CD4-positive, alpha-beta T cell (primary cell): Measurements from ENCODE around the gene RBM19. TPM values are rescaled to one million over a fixed set of nuclear protein-coding genes. Genes with fewer than 3 reads are reported as not detected.

Experiments used
- ATAC-seq: fragments of 200-7000 bp; cut with Tn5 transposase; one replicate; pipeline ENCODE4 v1.10.0; 2022; ENCODE audit warnings: mild to moderate bottlenecking; ENCODE audit not compliant: poor library complexity
- CTCF ChIA-PET: fragments of 350-600 bp; sonication (Branson Sonifier 250); formaldehyde crosslinking; loops from one replicate; lab custom pipeline; 2021; ENCODE audit warnings: antibody characterized with exemption, inconsistent platforms; lab: Charles Lee
- POLR2A ChIA-PET: fragments of 350-600 bp; sonication (Branson Sonifier 250); formaldehyde crosslinking; loops from one replicate; lab custom pipeline; 2021; ENCODE audit warnings: antibody characterized with exemption, inconsistent platforms; lab: Charles Lee
- DNase-seq, 14 experiments: peaks; one replicate each; pipeline ENCODE4 v3.0.0-alpha.2; 2013 to 2020; ENCODE audit warnings: mixed read lengths in 2 of 14
- H3K27ac ChIP-seq, 2 donors: one replicate each; pipeline versions ENCODE4 v1.5.1 to v1.7.0; 2013; ENCODE audit warnings: low read length in 2 of 2, low read depth in 1 of 2, mild to moderate bottlenecking in 1 of 2
- H3K27me3 ChIP-seq, 2 experiments: 1 replicate in 1 of 2; 2 replicates in 1 of 2; pipeline versions ENCODE4 v1.6.1 to v1.7.0; 2013; ENCODE audit warnings: low read length in 2 of 2, control low read depth in 1 of 2, mild to moderate bottlenecking in 1 of 2, moderate library complexity in 1 of 2; ENCODE audit not compliant: insufficient read depth in 2 of 2, control insufficient read depth in 1 of 2
- H3K36me3 ChIP-seq: one replicate; pipeline ENCODE4 v1.6.1; 2013; ENCODE audit warnings: low read length, control low read depth; ENCODE audit not compliant: insufficient read depth
- H3K4me1 ChIP-seq: one replicate; pipeline ENCODE4 v1.6.1; 2013; ENCODE audit warnings: low read length, control low read depth; ENCODE audit not compliant: insufficient read depth
- H3K4me3 ChIP-seq: one replicate; pipeline ENCODE4 v1.5.1; 2013; ENCODE audit warnings: mild to moderate bottlenecking, low read length, moderate library complexity
- H3K9me3 ChIP-seq, 2 experiments: 1 replicate in 1 of 2; 2 replicates in 1 of 2; pipeline versions ENCODE4 v1.6.1 to v1.7.0; 2013; ENCODE audit warnings: low read length in 2 of 2, mild to moderate bottlenecking in 2 of 2, control low read depth in 1 of 2, moderate library complexity in 1 of 2; ENCODE audit not compliant: control insufficient read depth in 1 of 2, insufficient read depth in 1 of 2
- H3K27ac Mint-ChIP-seq: one replicate; pipeline ENCODE4 v1.8.0; 2020; ENCODE audit warnings: mixed read lengths
- H3K27me3 Mint-ChIP-seq: one replicate; pipeline ENCODE4 v1.8.0; 2021; ENCODE audit warnings: mixed read lengths
- H3K36me3 Mint-ChIP-seq: one replicate; pipeline ENCODE4 v1.8.0; 2021; ENCODE audit warnings: low read depth, mixed read lengths
- H3K4me1 Mint-ChIP-seq: one replicate; pipeline ENCODE4 v1.8.0; 2021; ENCODE audit warnings: low read depth, mixed read lengths
- H3K4me3 Mint-ChIP-seq: one replicate; pipeline ENCODE4 v1.8.0; 2020; ENCODE audit warnings: mild to moderate bottlenecking, mixed read lengths
- H3K9me3 Mint-ChIP-seq: one replicate; pipeline ENCODE4 v1.8.0; 2020; ENCODE audit warnings: mixed read lengths
- CTCF ChIP-seq: fragments of 200-600 bp; IDR thresholded peaks from one replicate; pipeline ENCODE4 v1.8.0; 2022; ENCODE audit warnings: antibody characterized with exemption, mild to moderate bottlenecking
- intact Hi-C, 2 experiments: fragments of 100-400 bp; cut with DNase I in 1 of 2; cut with micrococcal nuclease in 1 of 2; formaldehyde crosslinking; loops; one replicate each; pipeline versions ENCODE4 v1.15.1 to v1.9.0; 2023 to 2025; cut with DNase I, micrococcal nuclease
- total RNA-seq, 174 experiments: library from RNA in 2 of 174; stranded (reverse) in 2 of 174; gene quantifications; one replicate each; pipeline ENCODE4 v1.2.3 and lab custom pipeline; 2021 to 2026

The RBM19 gene
- total RNA-seq, 2 experiments from 2014 or later: 57.1 to 58.5 TPM

GRCh38 chr12:113835433-113835832 is 130.7 kb downstream of the RBM19 start:
- no peaks in the 10 kb centered on the region for H3K4me1 Mint-ChIP-seq
- ChIA-PET POLR2A (no interaction called here), CTCF (no interaction called here)
- H3K36me3 Mint-ChIP-seq: peaks cover 31% of the 10 kb centered on the region
- no peak for ATAC-seq
- Histone ChIP-seq H3K36me3 (no peaks in the 10 kb centered on the region), H3K9me3 (no peaks in the 10 kb centered on the region), H3K4me1 (no peaks in the 10 kb centered on the region), H3K4me3 (no peak overlapping the region), H3K27ac (no peak overlapping the region), H3K27me3 (no peaks in the 10 kb centered on the region)
- no peak for DNase-seq
- intact Hi-C loops: no loop called here
- H3K4me3 Mint-ChIP-seq: no peak overlapping the region
- no peak overlapping the region for H3K27ac Mint-ChIP-seq
- H3K27me3 Mint-ChIP-seq: no peaks in the 10 kb centered on the region
- H3K9me3 Mint-ChIP-seq: no peaks in the 10 kb centered on the region
- no peak for TF ChIP-seq CTCF

- Histone ChIP-seq H3K4me1 (no peaks in the 10 kb centered on the region), H3K27me3 (no peaks in the 10 kb centered on the region), H3K9me3 (no peaks in the 10 kb centered on the region), H3K4me3 (no peak overlapping the region), H3K27ac (no peak overlapping the region), H3K36me3 (no peaks in the 10 kb centered on the region)
- no peaks in the 10 kb centered on the region for H3K4me1 Mint-ChIP-seq
- ATAC-seq (no peak), DNase-seq (no peak)
- TF ChIP-seq CTCF: no peak
- H3K36me3 Mint-ChIP-seq: peaks cover 20% of the 10 kb centered on the region
- intact Hi-C loops: no loop called here
- no peak overlapping the region for H3K27ac Mint-ChIP-seq
- ChIA-PET CTCF (no interaction called here), POLR2A (no interaction called here)
- no peaks in the 10 kb centered on the region for H3K9me3 Mint-ChIP-seq
- H3K27me3 Mint-ChIP-seq: no peaks in the 10 kb centered on the region
- H3K4me3 Mint-ChIP-seq: no peak overlapping the region
Measured at GRCh38 chr12:113833422-113833821, 132.7 kb downstream of the RBM19 start.

- no peak overlapping the region for H3K4me3 Mint-ChIP-seq
- H3K36me3 Mint-ChIP-seq: peaks cover 9% of the 10 kb centered on the region
- Histone ChIP-seq H3K27ac (no peak overlapping the region), H3K4me1 (no peaks in the 10 kb centered on the region), H3K27me3 (no peaks in the 10 kb centered on the region), H3K36me3 (no peaks in the 10 kb centered on the region), H3K9me3 (no peaks in the 10 kb centered on the region), H3K4me3 (no peak overlapping the region)
- H3K27ac Mint-ChIP-seq: no peak overlapping the region
- ATAC-seq (no peak), DNase-seq (no peak)
- no peaks in the 10 kb centered on the region for H3K9me3 Mint-ChIP-seq
- H3K27me3 Mint-ChIP-seq: no peaks in the 10 kb centered on the region
- TF ChIP-seq CTCF: no peak
- POLR2A ChIA-PET: no interaction called here
- intact Hi-C loops: no loop called here
- H3K4me1 Mint-ChIP-seq: no peaks in the 10 kb centered on the region
- CTCF ChIA-PET: no interaction called here
Measured at GRCh38 chr12:113831476-113831875, 134.6 kb downstream of the RBM19 start.
